Measurements from ENCODE around the gene SORL1-AS1.

GRCh38 chr11:121487191-121487590 is 34.4 kb upstream of the SORL1-AS1 start:
- TF ChIP-seq CTCF (IDR thresholded peaks at IDR 0.05 in 4 of 5, conservative IDR thresholded peaks at IDR 0.05 in 1 of 5) = no peak
- no peak for TF ChIP-seq POLR2A (IDR thresholded peaks at IDR 0.05)

All from gastrocnemius medialis (tissue), 4 donors.